K562 (cell line): Measurements from ENCODE around the gene NECAB2. TPM values are rescaled to one million over a fixed set of nuclear protein-coding genes. Genes with fewer than 3 reads are reported as not detected.

Experiments
- CHD4 ChIP-seq: fragments of 200-600 bp; sonication (generic); IDR thresholded peaks from 3 replicates; pipeline ENCODE4 v1.6.1; 2012; ENCODE audit warnings: low read depth, mild to moderate bottlenecking, mixed read lengths, low read length, inconsistent platforms; ENCODE audit not compliant: insufficient read depth, insufficient replicate concordance, poor library complexity, severe bottlenecking
- CREM ChIP-seq: IDR thresholded peaks from 2 replicates; pipeline ENCODE4 v1.6.1; 2014; ENCODE audit warnings: antibody characterized with exemption, low read depth
- E2F3 ChIP-seq: fragments of 250-450 bp; sonication (Bioruptor Pico); IDR thresholded peaks from 2 replicates; pipeline ENCODE4 v1.4.0; 2020; ENCODE audit warnings: mild to moderate bottlenecking
- FOXM1 ChIP-seq, 2 experiments: fragments of 450-650 bp in 1 of 2; sonication (generic) in 1 of 2; formaldehyde crosslinking in 1 of 2; IDR thresholded peaks; 2 replicates each; pipeline versions ENCODE4 v1.6.1 to v1.9.0; 2017 to 2022; ENCODE audit warnings: low read depth in 2 of 2, mild to moderate bottlenecking in 2 of 2, missing genetic modification reagents in 1 of 2, moderate library complexity in 1 of 2
- HMGN3 ChIP-seq: IDR thresholded peaks from 2 replicates; pipeline ENCODE4 v1.6.1; 2011; ENCODE audit warnings: borderline replicate concordance, low read depth, mild to moderate bottlenecking, mixed read lengths, low read length; ENCODE audit not compliant: insufficient read length; ENCODE audit errors: extremely low read depth
- MAFF ChIP-seq: IDR thresholded peaks from 2 replicates; pipeline ENCODE4 v1.6.1; 2012; ENCODE audit warnings: low read length, improper control_type of control experiment
- MAFK ChIP-seq: IDR thresholded peaks from 2 replicates; pipeline ENCODE4 v1.6.1; 2011; ENCODE audit warnings: low read length, improper control_type of control experiment
- MED1 ChIP-seq: sonication (generic); formaldehyde crosslinking; IDR thresholded peaks from 2 replicates; pipeline ENCODE4 v1.8.1; 2023; ENCODE audit warnings: missing genetic modification reagents, borderline replicate concordance
- MGA ChIP-seq: fragments of 450-650 bp; IDR thresholded peaks from 2 replicates; pipeline ENCODE4 v1.6.1; 2016; ENCODE audit warnings: mild to moderate bottlenecking, moderate library complexity
- NR3C1 ChIP-seq: sonication (generic); formaldehyde crosslinking; IDR thresholded peaks from 2 replicates; pipeline ENCODE4 v1.8.1; 2022; ENCODE audit warnings: missing genetic modification reagents
- PHTF2 ChIP-seq: fragments of 250-450 bp; sonication (Bioruptor Pico); IDR thresholded peaks from 2 replicates; pipeline ENCODE4 v1.5.0; 2021; ENCODE audit warnings: mild to moderate bottlenecking
- ZFP1 ChIP-seq: fragments of 450-650 bp; formaldehyde crosslinking; IDR thresholded peaks from 2 replicates; pipeline ENCODE4 v1.4.0; 2020; ENCODE audit warnings: mild to moderate bottlenecking, mixed read lengths
- ZNF174 ChIP-seq: fragments of 250-450 bp; sonication (Bioruptor Pico); IDR thresholded peaks from 2 replicates; pipeline ENCODE4 v1.4.0; 2020; ENCODE audit warnings: mild to moderate bottlenecking
- polyA plus RNA-seq, 8 experiments: library from polyadenylated mRNA; depleted of rRNA in 4 of 8; stranded (reverse) in 5 of 8; unstranded in 3 of 8; fragments of >200 nt; fragmentation: Nextera tagmentation in 2 of 8; fragmentation: Illumina TruSeq in 1 of 8; extraction: Ambion mirVana in 2 of 8; extraction: Trizol in 1 of 8; gene quantifications; 2 replicates each; pipeline versions ENCODE4 v1.2.1 to v1.2.3, GENCODE V29; 2011 to 2014; ENCODE audit warnings: inconsistent platforms in 1 of 8, missing spikeins in 1 of 8
- total RNA-seq, 7 experiments: library from RNA; depleted of rRNA in 6 of 7; stranded (reverse); fragments of >200 nt in 6 of 7; fragmentation: Illumina TruSeq in 2 of 7; extraction: Trizol in 2 of 7; gene quantifications; 2 replicates each; pipeline versions ENCODE4 v1.2.1 to v1.2.3, GENCODE V29; 2011 to 2021; ENCODE audit warnings: low replicate concordance in 1 of 7
- TF ChIP-seq, protein P1 (sequence below): sonication (generic); IDR thresholded peaks from 2 replicates; pipeline ENCODE4 v1.6.1; 2016

Gene NECAB2
- total and polyA plus RNA-seq, 9 of the 15 experiments (the other 6 are each of a cell fraction or from before 2014, with no cell fraction given), result 0.03 to 0.28 TPM; not detected in 7

GRCh38 chr16:84042879-84043485, 74.9 kb downstream of the NECAB2 start (continued):
- TF ChIP-seq MGA (no peak), MAFK (no peak), MAFF (no peak), ZNF174 (CRISPR knock-in tag) (no peak), E2F3 (CRISPR knock-in tag) (no peak), HMGN3 (no peak), CREM (no peak), ZFP1 (CRISPR knock-in tag) (no peak), CHD4 (no peak), PHTF2 (CRISPR knock-in tag) (no peak), MED1 (CRISPR knock-in tag) (no peak), FOXM1 (IDR thresholded peaks at IDR 0.05; ENCODE audit: low read depth) (no peak), FOXM1 (CRISPR knock-in tag; IDR thresholded peaks at IDR 0.05; ENCODE audit: low read depth) (no peak), NR3C1 (no peak)
- TF ChIP-seq, protein P1, sequence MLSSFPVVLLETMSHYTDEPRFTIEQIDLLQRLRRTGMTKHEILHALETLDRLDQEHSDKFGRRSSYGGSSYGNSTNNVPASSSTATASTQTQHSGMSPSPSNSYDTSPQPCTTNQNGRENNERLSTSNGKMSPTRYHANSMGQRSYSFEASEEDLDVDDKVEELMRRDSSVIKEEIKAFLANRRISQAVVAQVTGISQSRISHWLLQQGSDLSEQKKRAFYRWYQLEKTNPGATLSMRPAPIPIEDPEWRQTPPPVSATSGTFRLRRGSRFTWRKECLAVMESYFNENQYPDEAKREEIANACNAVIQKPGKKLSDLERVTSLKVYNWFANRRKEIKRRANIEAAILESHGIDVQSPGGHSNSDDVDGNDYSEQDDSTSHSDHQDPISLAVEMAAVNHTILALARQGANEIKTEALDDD, result no peak
